Mesenteric fat pad (tissue), 1 donor: ENCODE results near the gene RSRC1. TPM values are rescaled to one million over a fixed set of nuclear protein-coding genes. Genes with fewer than 3 reads are reported as not detected.
"Not testable (repeated sequence)": the region's sequence is repeated elsewhere in the genome, so short reads cannot be mapped to it uniquely, and the experiment has no call there.

Source experiments
- DNase-seq: peaks from one replicate; pipeline ENCODE4 v3.0.0-alpha.2; 2020; ENCODE audit warnings: low spot score
- total RNA-seq: library from RNA; stranded (reverse); fragmentation: NEBNext Ultra II Directional; extraction: Animal tissue kit (Norgen Biotek cat#: 25700); gene quantifications from one replicate; pipeline ENCODE4 v1.2.1, GENCODE V29; 2021
- donor health status: DM: yes; HTN: yes; CAD: no.

RSRC1 gene
- total RNA-seq, 1 donor from 2014 or later: 28.8 TPM

DNA sequence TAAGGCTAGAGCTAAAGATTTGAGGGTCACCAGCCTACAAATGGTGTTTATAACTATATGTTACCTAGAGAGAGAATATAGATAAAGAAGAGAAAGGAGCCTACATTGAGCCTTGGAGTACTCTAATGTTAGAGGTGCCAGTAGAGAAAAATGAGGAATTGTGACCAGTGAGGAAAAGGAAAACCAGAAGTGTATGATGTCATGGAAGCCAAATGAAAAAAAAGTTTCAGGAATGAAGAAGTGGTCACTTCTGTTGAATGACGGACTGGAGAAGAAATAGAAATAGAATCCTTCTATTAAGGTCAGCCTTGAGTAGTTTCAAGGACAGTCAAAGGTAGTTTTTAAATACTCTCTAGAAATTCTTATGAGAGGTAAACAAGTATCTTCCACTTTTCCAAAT lies 409.9 kb downstream of the RSRC1 start:
- no peak for DNase-seq

DNA sequence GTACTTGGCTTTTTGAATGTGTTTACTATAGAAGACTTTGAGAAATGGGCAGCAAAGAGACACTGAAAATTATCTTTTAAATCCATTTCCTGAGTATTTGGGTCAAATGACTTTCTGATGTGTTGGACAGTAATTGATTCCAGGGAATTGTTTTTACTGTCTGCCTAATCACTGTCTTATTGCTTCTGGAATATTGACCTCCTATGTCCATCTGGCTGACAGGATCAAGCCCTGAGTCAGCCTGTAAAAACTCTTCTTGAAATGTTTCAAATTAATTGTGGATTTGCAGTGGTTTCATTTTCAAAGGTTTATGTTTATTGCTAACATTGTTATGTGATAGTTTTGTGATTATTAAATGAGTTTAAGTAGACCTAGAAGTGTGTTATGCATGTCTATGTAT lies 410.5 kb downstream of the RSRC1 start:
- no peak for DNase-seq

DNA sequence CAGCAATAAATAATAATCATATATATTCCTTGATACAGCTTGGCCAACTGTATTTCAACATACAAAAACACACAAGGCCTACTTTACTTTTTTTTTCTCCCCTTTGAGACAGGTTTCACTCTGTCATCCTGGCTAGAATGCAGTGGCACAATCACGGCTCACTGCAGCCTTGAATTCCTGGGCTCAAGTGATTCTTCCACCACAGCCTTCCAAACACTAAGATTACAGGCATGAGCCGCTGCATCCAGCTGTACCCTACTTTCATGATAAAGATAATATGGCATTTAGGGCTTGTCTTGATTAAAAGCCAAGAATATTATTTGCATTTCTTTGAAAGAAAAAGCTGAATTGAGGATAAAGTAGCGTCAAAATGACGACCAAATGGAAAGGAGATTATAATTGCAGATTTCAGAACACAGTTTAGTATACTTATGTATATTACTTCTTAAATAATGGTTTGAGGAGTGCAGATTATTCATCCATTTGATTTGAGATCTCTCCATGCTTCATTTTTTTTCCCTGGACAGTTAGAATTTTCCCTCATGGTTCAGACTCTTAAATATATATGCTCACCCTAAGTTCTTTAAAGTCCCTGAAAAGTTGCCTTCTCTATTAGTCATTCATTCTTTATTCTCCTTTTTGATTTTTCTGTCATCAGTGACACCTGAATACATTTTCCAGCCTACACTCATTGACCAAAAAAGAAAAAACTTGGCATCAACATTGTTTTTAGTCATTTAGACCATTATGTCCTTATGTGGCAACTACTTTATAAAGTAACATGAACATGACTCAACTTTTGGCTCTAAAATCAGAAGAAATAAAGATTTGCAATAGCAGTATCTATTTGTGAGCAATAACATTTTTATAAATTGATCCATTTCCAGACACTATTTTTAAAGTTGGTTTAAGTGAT lies 412.6 kb downstream of the RSRC1 start:
- DNase-seq: no peak

DNA sequence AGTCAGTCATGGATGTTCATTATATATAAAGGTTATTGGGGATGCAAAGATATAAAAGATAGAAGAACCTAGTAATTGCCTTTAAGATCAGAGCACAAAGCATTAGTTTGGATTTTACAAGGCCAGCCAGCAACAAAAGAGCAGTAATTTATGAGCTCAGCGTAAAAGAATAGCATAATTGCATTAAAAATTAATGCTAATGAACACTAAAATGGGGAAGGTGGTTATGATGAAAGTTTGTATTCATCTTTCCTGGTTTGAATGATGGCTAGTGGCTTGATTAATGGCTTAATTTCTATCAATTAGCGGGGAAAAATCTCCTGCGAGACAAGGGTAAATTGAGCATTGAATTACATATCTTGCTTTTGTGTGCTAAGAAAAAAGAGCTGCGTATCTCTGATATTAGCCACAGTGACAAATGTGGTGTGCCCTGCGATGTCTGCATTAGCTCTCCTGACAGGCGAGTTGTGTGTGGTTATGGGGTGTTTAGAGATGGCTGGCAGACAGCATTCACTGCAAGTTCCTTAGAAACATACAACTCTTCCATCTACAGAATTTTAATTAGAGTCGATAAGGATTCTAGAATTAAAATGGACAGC lies 418.3 kb downstream of the RSRC1 start:
- DNase-seq: no peak

DNA sequence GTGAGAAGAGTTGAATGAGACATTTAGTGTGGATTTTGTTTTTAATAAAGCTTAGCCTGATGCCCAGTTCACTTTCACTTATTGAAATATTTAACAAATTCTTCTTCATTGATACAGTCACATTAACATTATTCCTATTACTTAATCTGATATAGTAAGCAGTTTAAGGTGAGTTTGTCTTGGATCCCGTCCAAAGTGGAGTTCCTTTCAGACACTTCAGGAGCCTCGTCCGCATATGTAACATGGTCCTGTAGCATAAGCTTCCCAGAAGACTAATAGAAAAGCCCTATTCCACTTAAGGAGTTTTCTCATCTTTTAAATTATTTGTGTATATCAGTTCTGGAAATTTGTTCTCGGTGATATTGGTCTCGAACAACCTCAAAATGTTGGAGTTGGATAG lies 421.4 kb downstream of the RSRC1 start:
- no peak for DNase-seq

DNA sequence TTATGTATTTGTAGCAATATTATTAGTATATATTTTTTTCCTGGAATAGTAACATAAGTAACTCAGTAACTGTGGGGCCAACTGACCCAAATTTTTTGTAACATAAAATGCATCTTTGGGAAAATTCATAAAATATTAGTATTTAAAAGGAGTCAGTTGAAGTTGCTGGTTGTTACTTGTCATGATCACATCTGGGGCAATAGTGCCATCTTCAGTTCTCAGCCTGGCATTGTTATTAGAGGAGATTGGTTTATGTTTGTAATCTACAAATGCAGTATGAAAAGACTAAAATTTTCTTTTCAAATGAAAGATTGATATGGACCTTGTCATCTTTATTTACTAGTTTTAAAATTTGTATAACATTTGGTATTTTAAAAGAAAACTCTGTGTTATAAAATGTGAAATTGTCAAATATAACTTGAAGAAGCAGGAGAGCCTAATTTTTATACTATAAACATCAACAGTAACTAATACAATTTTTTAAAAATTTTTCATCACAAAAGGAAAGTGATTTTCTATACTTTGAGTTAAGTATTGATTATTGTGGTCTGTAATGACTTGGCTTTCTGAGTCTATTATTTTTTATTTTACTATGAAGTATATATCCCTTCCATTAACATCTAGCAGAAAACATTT lies 422.3 kb downstream of the RSRC1 start:
- DNase-seq: no peak

DNA sequence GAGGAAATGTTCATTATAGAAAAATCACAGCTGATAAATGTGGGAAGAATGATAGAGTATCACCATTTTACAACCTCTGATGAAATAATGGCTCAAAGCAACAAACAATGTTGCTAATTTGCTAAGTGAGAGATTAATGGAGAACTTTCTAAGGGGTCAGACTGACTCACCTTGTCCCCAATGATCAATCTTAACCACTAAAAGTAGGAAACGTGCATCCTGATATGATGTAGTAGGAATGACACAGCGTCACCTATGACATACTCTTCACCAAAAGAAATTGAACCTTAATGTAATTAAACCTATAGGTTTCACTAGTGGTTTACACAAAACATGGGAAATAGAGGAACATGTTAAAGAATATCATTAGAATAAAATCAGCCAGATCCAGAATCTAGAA lies 426.0 kb downstream of the RSRC1 start:
- no peak for DNase-seq

DNA sequence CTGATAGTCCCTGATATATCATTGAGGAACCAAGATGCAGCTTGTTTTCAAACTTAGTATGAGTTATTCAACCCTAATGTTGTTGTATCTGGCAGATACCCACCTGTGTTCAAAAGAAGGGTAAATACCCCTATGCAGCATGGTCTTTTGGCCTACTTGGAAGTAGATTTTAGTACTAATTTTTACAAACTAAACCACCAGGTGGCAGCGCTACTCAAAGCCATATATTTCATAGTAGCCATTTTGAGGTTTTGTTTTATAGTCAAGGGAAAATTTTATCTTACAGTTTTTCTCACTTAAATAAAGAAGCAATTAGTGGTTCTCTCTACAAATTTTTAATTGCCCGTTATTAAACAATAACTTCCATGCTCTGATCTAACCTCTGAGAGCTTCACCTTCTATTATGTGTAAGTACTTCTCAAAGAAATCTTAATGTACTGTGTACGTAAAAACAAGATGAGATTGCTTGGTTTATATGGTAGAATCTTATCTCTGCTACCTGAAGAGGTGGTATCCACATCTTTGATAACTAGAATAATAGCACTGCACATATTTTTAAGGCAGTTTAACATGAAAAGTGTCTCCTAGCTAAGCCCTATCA lies 429.6 kb downstream of the RSRC1 start:
- DNase-seq: no peak

DNA sequence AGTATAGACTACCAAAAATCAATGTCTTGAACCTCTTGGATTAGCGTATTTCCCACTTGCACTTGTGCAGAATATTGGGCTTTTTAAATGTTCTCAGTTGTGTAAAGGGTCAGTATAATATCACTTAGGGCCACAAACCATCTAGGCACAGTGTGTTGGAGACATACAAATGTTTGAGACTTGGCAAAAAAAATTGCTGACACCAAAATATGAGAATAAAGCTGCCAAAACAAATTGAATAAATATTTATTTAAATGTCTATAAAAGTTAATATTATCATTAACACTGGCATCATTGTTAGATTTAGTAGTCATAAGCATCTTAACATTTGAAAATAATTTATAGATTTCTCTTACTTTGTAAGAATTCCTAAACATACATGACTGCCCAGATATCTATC lies 430.2 kb downstream of the RSRC1 start:
- no peak for DNase-seq

DNA sequence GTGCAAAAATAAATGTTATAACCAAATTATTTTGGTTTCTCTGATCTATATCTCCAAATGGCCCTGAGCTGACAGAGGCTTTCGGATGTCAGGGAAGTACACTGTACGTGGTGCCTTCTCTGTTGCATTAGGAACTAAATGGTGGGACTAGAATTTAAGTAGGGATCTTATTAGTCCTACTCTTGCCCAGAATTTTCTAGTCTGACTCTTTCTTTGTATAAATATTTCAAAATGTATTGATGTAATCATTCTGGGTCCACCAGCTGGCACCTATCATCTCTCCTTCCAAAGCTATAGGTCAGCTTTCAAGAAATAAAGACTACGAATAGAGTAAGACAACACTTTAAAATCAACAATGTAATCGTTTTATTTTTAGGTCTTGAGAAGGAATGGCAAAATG lies 438.8 kb downstream of the RSRC1 start:
- no peak for DNase-seq

DNA sequence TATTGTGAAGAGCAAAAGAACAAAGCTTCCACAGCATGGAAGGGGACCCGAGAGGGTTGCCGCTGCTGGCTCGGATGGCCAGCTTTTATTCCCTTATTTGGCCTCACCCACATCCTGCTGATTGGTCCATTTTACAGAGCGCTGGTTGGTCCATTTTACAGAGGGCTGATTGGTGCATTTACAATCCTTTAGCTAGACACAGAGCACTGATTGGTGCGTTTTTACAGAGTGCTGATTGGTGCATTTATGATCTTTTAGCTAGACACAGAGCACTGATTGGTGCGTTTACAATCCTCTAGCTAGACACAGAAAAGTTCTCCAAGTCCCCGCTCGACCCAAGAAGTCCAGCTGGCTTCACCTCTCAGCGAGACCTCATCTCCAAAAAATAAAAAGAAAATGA lies 440.0 kb downstream of the RSRC1 start:
- not testable (repeated sequence) for DNase-seq

DNA sequence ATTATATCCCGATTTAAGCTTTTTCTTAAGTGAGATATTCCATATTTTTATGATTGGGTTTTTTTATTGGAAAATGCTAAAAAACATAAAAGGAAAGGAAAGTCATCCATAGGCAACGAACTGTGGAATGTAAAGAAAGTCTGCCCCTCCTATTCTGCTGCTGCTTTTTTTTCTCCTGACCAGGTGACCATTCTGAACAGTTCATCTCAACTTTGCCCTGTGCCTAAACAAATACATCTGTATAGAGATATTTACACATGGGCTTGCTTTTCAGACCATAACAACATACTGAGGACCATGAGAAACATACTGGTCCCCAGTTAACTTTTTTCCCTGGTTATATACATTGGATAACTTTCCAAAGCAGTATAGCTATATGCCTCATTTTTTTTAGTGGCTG lies 442.2 kb downstream of the RSRC1 start:
- DNase-seq: no peak

DNA sequence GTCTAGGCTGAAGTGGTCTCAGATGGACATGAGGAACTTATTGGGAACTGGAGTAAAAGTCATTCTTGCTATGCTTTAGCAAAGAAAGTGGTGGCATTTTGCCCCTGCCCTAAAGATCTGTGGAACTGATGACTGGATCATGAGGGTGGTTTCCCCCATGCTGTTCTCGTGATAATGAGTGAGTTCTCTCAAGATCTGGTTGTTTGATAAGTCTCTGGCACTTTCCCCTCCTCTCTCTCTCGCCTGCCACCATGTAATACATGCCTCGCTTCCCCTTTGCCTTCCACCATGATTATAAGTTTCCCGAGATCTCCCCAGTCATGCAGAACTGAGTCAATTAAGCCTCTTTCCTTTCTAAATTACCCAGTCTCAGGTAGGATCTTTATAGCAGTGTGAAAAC lies 449.6 kb downstream of the RSRC1 start:
- DNase-seq: no peak

DNA sequence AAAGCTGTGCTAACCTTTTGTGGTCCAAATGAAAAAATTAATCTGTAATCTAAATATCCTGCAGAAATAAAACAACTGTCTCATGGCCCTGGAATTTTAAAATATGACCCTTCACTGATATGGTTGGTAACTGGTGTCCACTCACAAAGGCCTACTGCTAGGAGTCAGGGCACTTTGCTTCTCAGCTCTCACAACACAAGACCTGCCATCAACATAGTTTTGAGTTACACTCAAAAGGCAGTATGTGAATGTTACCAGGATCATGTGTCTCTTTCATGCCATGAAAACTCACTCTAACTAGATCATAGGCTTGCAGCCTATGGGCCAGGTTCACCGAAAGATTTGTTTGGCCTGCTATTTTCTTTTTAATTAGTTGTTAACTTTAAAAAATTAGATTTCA lies 451.1 kb downstream of the RSRC1 start:
- no peak for DNase-seq

DNA sequence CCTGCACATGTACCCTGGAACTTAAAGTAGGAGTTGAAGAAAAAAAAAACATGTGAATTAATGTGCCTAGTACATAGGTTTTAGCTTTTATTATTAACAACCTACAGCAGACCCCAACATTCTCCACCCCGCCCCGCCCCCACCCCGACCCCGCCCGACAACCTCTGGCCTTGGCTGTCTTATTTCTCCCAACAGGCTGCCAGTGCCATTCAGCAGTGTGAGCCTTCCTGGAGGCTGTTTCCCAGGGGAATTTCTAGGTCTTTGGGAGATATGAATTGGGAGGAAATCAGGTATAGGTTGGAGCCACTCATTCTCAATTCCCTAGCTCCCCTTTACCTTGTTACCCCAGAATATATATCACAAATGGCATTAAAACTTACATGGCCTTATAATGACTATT lies 452.8 kb downstream of the RSRC1 start:
- DNase-seq: no peak

DNA sequence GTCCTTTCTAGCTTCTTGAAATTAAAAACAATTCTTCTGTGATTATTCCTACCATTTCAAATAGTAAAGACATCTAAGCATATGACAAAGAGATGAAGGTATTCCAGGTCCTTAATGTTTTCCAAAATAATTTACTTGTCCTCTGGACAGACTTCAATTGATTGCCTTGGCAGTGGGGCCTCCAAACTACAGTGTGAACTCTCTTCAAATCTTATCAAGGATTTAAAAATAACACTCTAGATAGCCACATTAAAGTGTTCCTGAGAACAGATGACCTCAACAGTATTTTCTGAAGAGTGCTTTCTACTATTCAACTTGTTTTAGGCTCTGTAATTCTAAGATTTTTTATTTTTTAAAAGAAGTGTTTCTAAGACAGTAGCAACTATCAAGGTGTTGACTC lies 453.2 kb downstream of the RSRC1 start:
- DNase-seq: no peak

DNA sequence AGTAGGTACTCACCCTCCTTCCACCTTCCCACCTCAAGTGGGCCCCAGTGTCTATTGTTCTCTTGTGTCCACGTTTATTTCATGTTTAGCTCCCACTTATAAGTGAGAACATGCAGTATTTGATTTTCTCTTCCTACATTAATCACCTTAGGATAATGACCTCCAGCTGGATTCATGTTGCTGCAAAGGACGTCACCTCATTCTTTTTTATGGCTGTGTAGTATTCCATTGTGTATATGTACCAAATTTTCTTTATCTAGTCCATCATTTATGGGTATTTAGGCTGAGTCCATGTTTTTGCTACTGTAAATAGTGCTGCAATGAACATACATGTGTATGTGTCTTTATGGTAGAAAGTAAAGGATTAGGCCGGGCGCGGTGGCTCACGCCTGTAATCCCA lies 455.2 kb downstream of the RSRC1 start:
- DNase-seq: no peak

DNA sequence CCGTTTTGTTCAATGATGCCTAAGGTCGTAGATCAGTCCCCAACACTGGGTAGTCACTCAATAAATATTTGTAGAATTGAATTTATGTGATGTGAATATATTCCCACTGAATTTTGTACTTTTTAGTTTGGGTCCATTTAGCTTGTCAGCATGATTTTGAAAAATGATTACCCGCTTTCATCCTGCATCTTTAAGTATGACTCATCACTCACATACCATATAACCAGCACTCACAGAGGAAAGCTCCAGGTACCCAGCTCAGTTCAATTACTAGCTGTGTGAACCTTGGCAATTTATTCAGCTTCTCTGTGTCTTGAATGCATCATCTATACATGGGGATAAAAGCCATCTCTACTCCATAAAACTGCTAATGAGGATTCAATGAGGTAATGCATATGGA lies 458.9 kb downstream of the RSRC1 start:
- DNase-seq: no peak

DNA sequence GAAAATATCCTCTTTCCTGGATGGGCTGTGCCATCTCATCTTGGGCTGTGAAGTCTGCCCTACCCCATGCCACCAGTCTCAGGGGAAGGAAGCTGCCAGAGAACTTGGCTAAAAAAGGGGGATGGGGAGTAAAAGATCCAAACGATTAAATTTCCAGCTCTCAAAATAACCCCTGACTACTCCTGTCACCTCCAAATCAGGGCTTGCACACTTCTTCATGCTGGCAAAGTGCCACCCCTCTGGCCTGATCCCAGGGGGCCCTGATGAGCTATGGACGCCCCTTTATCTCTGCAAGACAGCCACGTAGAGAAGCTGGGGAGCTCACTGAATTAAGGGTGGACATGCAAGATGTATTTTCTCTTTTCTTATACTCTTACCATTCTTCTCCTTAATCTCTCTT lies 459.9 kb downstream of the RSRC1 start:
- no peak for DNase-seq

DNA sequence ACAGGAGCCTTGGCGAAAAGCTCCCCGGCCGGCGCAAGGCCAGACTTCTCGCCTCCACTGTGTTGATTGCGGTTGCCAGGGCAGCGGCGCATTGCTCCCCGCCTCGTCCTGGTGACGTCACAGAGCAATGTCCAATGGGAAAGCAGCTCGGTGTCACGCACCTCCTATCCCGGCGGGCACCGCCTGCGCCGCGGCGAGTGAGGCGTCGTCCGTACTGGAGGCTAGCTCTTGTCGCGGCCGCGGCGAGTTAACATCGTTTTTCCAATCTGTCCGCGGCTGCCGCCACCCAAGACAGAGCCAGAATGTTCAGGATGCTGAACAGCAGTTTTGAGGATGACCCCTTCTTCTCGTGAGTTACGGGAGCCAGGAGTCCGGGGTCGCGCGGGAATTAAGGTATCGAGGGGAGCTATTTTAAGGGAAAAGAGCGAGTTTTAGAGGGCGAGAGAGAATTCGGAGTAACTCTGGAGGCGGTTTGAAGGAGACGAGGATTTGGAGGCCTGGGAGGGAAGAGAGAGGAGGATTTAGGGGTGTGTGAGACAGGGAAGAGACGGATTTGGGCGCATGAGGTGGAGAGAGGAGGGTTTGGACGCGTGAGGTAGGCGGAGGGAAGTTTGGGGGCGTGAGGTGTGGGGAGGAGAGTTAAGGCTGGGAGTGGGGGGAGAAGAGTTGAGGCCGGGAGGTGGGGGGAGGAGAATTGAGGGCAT lies 461.3 kb downstream of the RSRC1 start, which contains the start of gene MLF1:
TSS of gene MLF1 (plus strand) at position 196 of the 704 bp plus-strand sequence. CDS start at position 303, 107 bp downstream.
- DNase-seq: peak; percentile 99
